Endothelial cell of umbilical vein (primary cell): Measurements from ENCODE around the gene DAB1. TPM values are rescaled to one million over a fixed set of nuclear protein-coding genes. Genes with fewer than 3 reads are reported as not detected.

Experiments
- BruUV-seq: library from RNA; stranded (reverse); fragments of 400-500 nt; replicated peaks from 2 replicates; lab custom pipeline; 2021; lab: Mats Ljungman, UMichigan
- CTCF ChIA-PET: fragments of 300-600, 350-600 bp; sonication (Branson Sonifier 250); formaldehyde crosslinking; loops from one replicate; lab custom pipeline; 2021; ENCODE audit warnings: antibody characterized with exemption, inconsistent platforms; lab: Charles Lee
- POLR2A ChIA-PET: fragments of 300-600, 350-600 bp; sonication (Branson Sonifier 250); formaldehyde crosslinking; loops from one replicate; lab custom pipeline; 2021; ENCODE audit warnings: antibody characterized with exemption, inconsistent platforms; lab: Charles Lee
- DNase-seq: peaks from one replicate; pipeline ENCODE4 v3.0.0-alpha.2; 2011; ENCODE audit warnings: low read depth, low spot score
- FAIRE-seq: peaks from 2 replicates; lab custom pipeline; 2011; peaks lifted over from hg19 to GRCh38; lab: Jason Lieb, UNC
- H2AFZ ChIP-seq: 2 replicates; pipeline ENCODE4 v1.6.0; 2012; ENCODE audit warnings: low read depth, low read length, control low read depth, inconsistent platforms
- H3K27ac ChIP-seq: 2 replicates; pipeline ENCODE4 v1.5.1; 2011; ENCODE audit warnings: low read depth, mild to moderate bottlenecking, control low read depth, low read length, moderate library complexity; ENCODE audit not compliant: insufficient read depth
- H3K27me3 ChIP-seq, 2 experiments: 2 replicates each; pipeline versions ENCODE4 v1.6.0 to v1.6.1; 2011; ENCODE audit warnings: low read length in 2 of 2, mixed read lengths in 1 of 2; ENCODE audit not compliant: control insufficient read depth in 2 of 2, insufficient read depth in 2 of 2
- H3K36me3 ChIP-seq, 2 experiments: 2 replicates in 1 of 2; 3 replicates in 1 of 2; pipeline ENCODE4 v1.5.1; 2011; ENCODE audit warnings: low read length in 2 of 2, mild to moderate bottlenecking in 1 of 2, moderate library complexity in 1 of 2; ENCODE audit not compliant: control insufficient read depth in 2 of 2, insufficient read depth in 2 of 2; ENCODE audit errors: extremely low read depth in 1 of 2
- H3K4me1 ChIP-seq: 3 replicates; pipeline ENCODE4 v1.5.1; 2011; ENCODE audit warnings: mild to moderate bottlenecking, low read length; ENCODE audit not compliant: control insufficient read depth, insufficient read depth; ENCODE audit errors: extremely low read depth
- H3K4me2 ChIP-seq: 2 replicates; pipeline ENCODE4 v1.6.1; 2011; ENCODE audit warnings: low read length, control low read depth, mixed read lengths; ENCODE audit not compliant: insufficient read depth
- H3K4me3 ChIP-seq, 3 experiments: fragments of 200-600 bp in 1 of 3; sonication (generic), shearing (Covaris generic) in 1 of 3; replicated peaks in 1 of 3; 2 replicates each; pipeline ENCODE4 v1.5.1; 2011 to 2016; ENCODE audit warnings: control low read depth in 3 of 3, low read length in 3 of 3, mild to moderate bottlenecking in 2 of 3, inconsistent platforms in 1 of 3, low read depth in 1 of 3, moderate library complexity in 1 of 3; ENCODE audit not compliant: insufficient read depth in 1 of 3
- H3K79me2 ChIP-seq: 2 replicates; pipeline ENCODE4 v1.6.0; 2012; ENCODE audit warnings: low read length, inconsistent platforms; ENCODE audit not compliant: control insufficient read depth, insufficient read depth
- H3K9ac ChIP-seq: replicated peaks from 2 replicates; pipeline ENCODE3; 2011; ENCODE audit warnings: low read length, control low read depth; ENCODE audit not compliant: insufficient read depth; ENCODE audit errors: extremely low read depth
- H3K9me1 ChIP-seq: replicated peaks from 3 replicates; pipeline ENCODE4 v1.6.0; 2011; ENCODE audit warnings: mild to moderate bottlenecking, low read length; ENCODE audit not compliant: control insufficient read depth, insufficient read depth; ENCODE audit errors: extremely low read depth
- H3K9me3 ChIP-seq: replicated peaks from 2 replicates; pipeline ENCODE4 v1.5.1; 2012; ENCODE audit warnings: low read length, inconsistent platforms; ENCODE audit not compliant: control insufficient read depth, insufficient read depth
- H4K20me1 ChIP-seq: replicated peaks from 2 replicates; pipeline ENCODE3; 2011; ENCODE audit warnings: mild to moderate bottlenecking, low read length; ENCODE audit not compliant: control insufficient read depth, insufficient read depth; ENCODE audit errors: extremely low read depth
- CTCF ChIP-seq, 2 donors: IDR thresholded peaks; 1 replicate in 1 of 2; 2 replicates in 1 of 2; pipeline ENCODE4 v1.5.1; 2011; ENCODE audit warnings: low read length in 2 of 2, mild to moderate bottlenecking in 2 of 2, moderate library complexity in 2 of 2, control low read depth in 1 of 2, inconsistent platforms in 1 of 2, low read depth in 1 of 2; ENCODE audit not compliant: insufficient read depth in 1 of 2; ENCODE audit errors: extremely low read depth in 1 of 2
- EZH2 ChIP-seq: IDR thresholded peaks from 2 replicates; pipeline ENCODE4 v1.6.1; 2012; ENCODE audit warnings: borderline replicate concordance, low read depth, mild to moderate bottlenecking, moderate library complexity, low read length, inconsistent platforms; ENCODE audit not compliant: severe bottlenecking
- FOS ChIP-seq: IDR thresholded peaks from 2 replicates; pipeline ENCODE4 v1.6.1; 2011; ENCODE audit warnings: mild to moderate bottlenecking, low read length, moderate library complexity, borderline replicate concordance; ENCODE audit not compliant: insufficient read depth
- GATA2 ChIP-seq: IDR thresholded peaks from 2 replicates; pipeline ENCODE4 v1.7.0; 2011; ENCODE audit warnings: low read depth, mild to moderate bottlenecking, moderate library complexity, mixed read lengths, low read length; ENCODE audit not compliant: insufficient read length, insufficient read depth
- JUN ChIP-seq: IDR thresholded peaks from 2 replicates; pipeline ENCODE4 v1.6.1; 2011; ENCODE audit warnings: borderline replicate concordance, low read depth; ENCODE audit not compliant: insufficient read length, insufficient read depth
- MAX ChIP-seq: IDR thresholded peaks from 2 replicates; pipeline ENCODE4 v1.6.1; 2011; ENCODE audit not compliant: insufficient read depth, insufficient read length
- MYC ChIP-seq: IDR thresholded peaks from one replicate; pipeline ENCODE4 v1.6.1; 2011; ENCODE audit warnings: mild to moderate bottlenecking, low read depth, low read length
- POLR2A ChIP-seq: IDR thresholded peaks from 2 replicates; pipeline ENCODE4 v1.6.1; 2012; ENCODE audit warnings: low read depth, mild to moderate bottlenecking, control low read depth, low read length
- POLR2AphosphoS5 ChIP-seq: IDR thresholded peaks from 2 replicates; pipeline ENCODE4 v1.6.1; 2012; ENCODE audit warnings: low read depth, mild to moderate bottlenecking, control low read depth, low read length, moderate library complexity; ENCODE audit not compliant: insufficient read depth
- dilution Hi-C: fragments of 300-500 bp; cut with MboI; formaldehyde crosslinking; loops from one replicate; pipeline ENCODE4 v1.15.0; 2019; ENCODE audit warnings: low sequenced_read_pairs; ENCODE audit not compliant: extremely low pct_ligation_motif_present
- intact Hi-C: fragments of 100-400 bp; cut with micrococcal nuclease; formaldehyde crosslinking; loops from one replicate; pipeline ENCODE4 v1.10.0; 2022
- polyA plus RNA-seq, 4 experiments: library from polyadenylated mRNA; depleted of rRNA in 3 of 4; stranded (reverse) in 3 of 4; unstranded in 1 of 4; fragments of >200 nt; gene quantifications; 2 replicates each; pipeline versions ENCODE4 v1.2.1 to v1.2.3, GENCODE V29; 2011 to 2012; ENCODE audit warnings: missing spikeins in 1 of 4
- total RNA-seq: library from RNA; stranded (reverse); gene quantifications from 2 replicates; pipeline ENCODE4 v1.2.3, GENCODE V29; 2021

Gene DAB1
- total and polyA plus RNA-seq, 2 donors (not counting 3 experiments of a cell fraction or from before 2014, with no cell fraction given): not detected

DNA sequence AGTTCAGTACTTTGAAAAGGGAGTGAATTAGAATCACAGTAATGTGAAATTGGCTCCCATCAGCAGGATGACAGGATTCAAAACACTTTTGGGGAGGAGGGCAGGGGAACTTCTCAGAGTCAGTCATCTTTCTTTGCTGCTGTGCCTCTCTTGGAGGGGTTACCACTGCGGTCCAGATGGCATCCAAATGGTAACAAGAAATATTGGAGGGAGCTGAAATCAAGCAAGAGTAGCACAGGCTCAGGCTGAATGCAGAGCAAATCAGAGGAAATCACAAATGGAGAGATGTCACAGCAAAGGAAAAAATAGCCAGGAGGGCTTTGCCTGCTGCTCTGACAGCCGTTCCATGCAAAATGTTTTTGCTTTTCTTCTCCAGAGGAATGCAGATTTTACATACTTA is 383.0 kb downstream of the DAB1 start:
- H3K36me3 ChIP-seq: no peaks in the 10 kb centered on the region
- ChIA-PET CTCF (no interaction called here), POLR2A (no interaction called here)
- TF ChIP-seq JUN: no peak
- TF ChIP-seq CTCF (IDR thresholded peaks at IDR 0.05; ENCODE audit: extremely low read depth in 1 of 2, insufficient read depth in 1 of 2, low read depth in 1 of 2, low read length in 2 of 2): no peak
- no peak overlapping the region for H3K4me2 ChIP-seq
- no peaks in the 10 kb centered on the region for H3K79me2 ChIP-seq
- H3K27me3 ChIP-seq: no peaks in the 10 kb centered on the region
- no peaks in the 10 kb centered on the region for H4K20me1 ChIP-seq
- no peaks in the 10 kb centered on the region for H3K9me3 ChIP-seq
- DNase-seq (no peak), FAIRE-seq (no peak)
- no peak overlapping the region for H2AFZ ChIP-seq
- no peak overlapping the region for H3K27ac ChIP-seq
- intact Hi-C loops (no loop called here), dilution Hi-C loops (no loop called here)
- no peaks in the 10 kb centered on the region for H3K9me1 ChIP-seq
- BruUV-seq: no TSS peak
- no peak overlapping the region for H3K9ac ChIP-seq
- H3K4me3 ChIP-seq: no peak overlapping the region
- H3K4me1 ChIP-seq: no peaks in the 10 kb centered on the region

- no peaks in the 10 kb centered on the region for H3K9me1 ChIP-seq
- DNase-seq (no peak), FAIRE-seq (no peak)
- dilution Hi-C loops (no loop called here), intact Hi-C loops (no loop called here)
- no peak overlapping the region for H3K4me3 ChIP-seq
- TF ChIP-seq FOS (no peak), POLR2A (no peak), JUN (no peak), POLR2AphosphoS5 (no peak), EZH2 (no peak), MAX (no peak), CTCF (IDR thresholded peaks at IDR 0.05; ENCODE audit: extremely low read depth in 1 of 2, insufficient read depth in 1 of 2, low read depth in 1 of 2, low read length in 2 of 2) (no peak), MYC (no peak), GATA2 (no peak)
- H3K4me2 ChIP-seq: no peak overlapping the region
- ChIA-PET POLR2A (no interaction called here), CTCF (no interaction called here)
- H3K36me3 ChIP-seq: no peaks in the 10 kb centered on the region
- H3K9me3 ChIP-seq: peaks cover 1% of the 10 kb centered on the region
- no TSS peak for BruUV-seq
- no peaks in the 10 kb centered on the region for H3K27me3 ChIP-seq
- H2AFZ ChIP-seq: no peak overlapping the region
- no peak overlapping the region for H3K9ac ChIP-seq
- no peaks in the 10 kb centered on the region for H4K20me1 ChIP-seq
- H3K4me1 ChIP-seq: no peaks in the 10 kb centered on the region
- H3K27ac ChIP-seq: no peak overlapping the region
- H3K79me2 ChIP-seq: no peaks in the 10 kb centered on the region
Observed at GRCh38 chr1:57036641-57037579, 386.9 kb downstream of the DAB1 start.
